ACHN (cell line): ENCODE measurements around the gene ARHGDIB.
A peak's percentile ranks its signal among the peaks of the same experiment; 100 is the strongest.

Experiments
- DNase-seq: peaks from one replicate; pipeline ENCODE4 v3.0.0-alpha.2; 2015
- in situ Hi-C: cut with HindIII; loops from 2 replicates; pipeline ENCODE4 v1.10.0; 2017; ENCODE audit warnings: low sequenced_read_pairs, low pct_ligation_motif_present, low pct_unique_long_range_greater_than_20kb

ARHGDIB gene

GRCh38 chr12:14910090-14910915 is 51.1 kb downstream of the ARHGDIB start:
- DNase-seq: no peak
- in situ Hi-C loops: no loop called here

- no peak for DNase-seq
- in situ Hi-C loops: no loop called here
These were observed 53.4 kb downstream of the ARHGDIB start for GRCh38 chr12:14907953-14908352.

- in situ Hi-C loops: no loop called here
- no peak for DNase-seq
These were observed 55.3 kb downstream of the ARHGDIB start for GRCh38 chr12:14906114-14906513.

DNA sequence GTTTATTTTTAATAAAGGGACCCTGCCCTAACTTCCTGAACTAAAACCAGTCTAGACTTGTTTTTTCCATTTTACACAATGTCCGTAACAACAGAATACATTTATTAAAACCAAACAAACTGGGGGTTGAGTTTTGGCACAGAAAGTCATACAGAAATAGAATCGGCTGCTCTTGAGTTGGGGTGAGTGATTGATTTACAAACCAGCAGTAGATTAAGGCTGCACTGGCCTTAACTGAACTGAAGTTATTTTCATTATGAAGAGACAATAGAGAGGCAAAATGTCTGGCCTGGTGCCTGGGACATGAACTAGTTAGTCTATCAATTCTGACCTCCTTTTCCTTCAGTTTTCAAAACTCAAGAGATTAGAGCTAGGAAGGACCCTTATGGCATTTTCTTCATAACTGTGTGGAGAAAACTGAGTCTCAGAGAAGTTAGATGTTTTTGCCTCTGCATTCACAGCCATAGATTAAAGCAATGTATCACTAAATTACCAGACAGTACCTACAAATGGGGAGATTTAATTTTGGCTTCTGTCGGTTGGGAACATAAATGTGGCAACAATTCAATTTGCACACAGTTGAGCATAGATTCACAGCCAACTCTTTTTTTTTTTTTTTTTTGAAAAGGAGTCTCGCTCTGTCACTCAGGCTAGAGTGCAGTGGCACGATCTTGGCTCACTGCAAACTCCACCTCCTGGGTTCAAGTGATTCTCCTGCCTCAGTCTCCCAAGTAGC is 56.0 kb downstream of the ARHGDIB start:
- in situ Hi-C loops: no loop called here
- no peak for DNase-seq

DNA sequence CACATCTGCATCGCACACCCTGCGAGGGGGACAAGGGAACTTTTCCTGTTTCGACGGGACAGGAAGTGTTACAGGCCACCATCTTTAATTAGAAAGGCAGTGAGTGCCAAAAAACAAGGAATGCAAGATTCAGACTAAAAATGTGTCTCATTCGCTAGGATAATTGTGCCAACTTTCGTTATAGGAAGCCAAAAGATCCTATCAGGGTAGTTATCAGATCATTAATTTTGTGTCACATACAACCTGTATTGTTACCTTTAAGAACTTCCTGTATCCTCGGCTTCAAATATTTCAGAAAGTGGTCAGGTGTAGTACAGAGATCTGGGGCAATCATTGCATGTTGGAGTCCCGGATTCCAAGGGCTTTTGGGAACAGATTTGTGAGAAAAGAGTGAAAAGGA is 56.5 kb downstream of the ARHGDIB start:
- in situ Hi-C loops: no loop called here
- no peak for DNase-seq

- in situ Hi-C loops: no loop called here
- DNase-seq: no peak
These were observed 57.9 kb downstream of the ARHGDIB start for GRCh38 chr12:14903386-14904098.

DNA sequence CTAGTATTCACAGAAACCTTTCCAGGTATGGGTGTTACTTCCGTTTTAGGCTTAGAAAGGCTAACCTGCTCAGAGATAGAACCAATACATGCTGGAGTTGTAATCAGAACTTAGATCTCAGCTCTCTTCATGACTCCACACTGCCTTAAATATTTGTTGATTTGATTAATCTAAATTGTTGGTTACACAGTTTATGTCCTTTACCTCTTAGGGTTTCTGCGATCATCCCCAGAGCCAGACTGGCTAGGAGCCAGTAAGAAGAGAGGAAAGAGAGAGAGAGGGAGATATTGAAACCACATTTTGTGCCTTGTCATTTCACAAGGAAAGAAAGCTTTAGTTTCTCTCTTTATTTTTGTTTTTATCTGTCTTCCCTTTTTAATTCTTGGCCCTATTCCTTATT is 58.9 kb downstream of the ARHGDIB start:
- in situ Hi-C loops: no loop called here
- no peak for DNase-seq

GRCh38 chr12:14901228-14901562 is 60.2 kb downstream of the ARHGDIB start:
- in situ Hi-C loops: no loop called here
- DNase-seq: no peak

- no peak for DNase-seq
- in situ Hi-C loops: no loop called here
These were observed 60.7 kb downstream of the ARHGDIB start for GRCh38 chr12:14900521-14901227.

- in situ Hi-C loops: no loop called here
These were observed 64.8 kb downstream of the ARHGDIB start for GRCh38 chr12:14896521-14897169.

DNA sequence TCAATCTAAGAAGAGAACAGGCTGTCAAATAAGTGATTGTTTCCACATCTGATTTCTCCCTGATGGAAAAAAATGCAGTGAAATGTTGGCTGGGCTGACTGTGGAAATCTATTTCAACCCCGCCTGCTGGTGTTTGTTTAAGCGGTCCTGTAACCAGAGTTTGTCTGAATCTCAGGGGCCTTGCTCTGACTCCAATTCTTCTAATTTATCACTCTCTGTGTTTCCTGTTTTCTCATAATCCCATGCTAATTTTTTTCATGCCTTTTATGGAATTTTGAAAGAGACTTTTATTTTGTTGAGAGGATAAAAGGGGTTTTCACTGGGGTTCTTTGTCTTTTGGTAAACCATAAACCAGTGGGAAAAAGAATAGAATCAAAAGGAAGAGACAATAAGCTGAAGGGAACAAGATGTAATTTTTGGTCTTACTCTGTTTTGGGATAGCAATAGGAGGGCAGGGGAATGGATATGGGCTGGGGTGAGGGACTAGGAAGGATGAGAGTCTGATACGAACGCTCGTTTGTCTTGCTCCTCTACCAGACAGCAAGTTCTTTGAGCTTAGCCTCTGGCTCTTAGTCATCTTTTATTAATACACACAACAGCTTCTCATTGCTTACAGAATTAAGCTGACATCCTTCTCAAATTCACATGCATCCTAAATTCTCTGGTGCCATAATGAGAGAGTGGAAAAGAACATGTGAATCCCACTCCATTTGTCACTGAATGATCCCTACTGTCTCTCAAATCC is 67.7 kb downstream of the ARHGDIB start:
- in situ Hi-C loops: no loop called here
- DNase-seq: no peak

More at GRCh38 chr12:14896521-14897169, 64.8 kb downstream of the ARHGDIB start:
- DNase-seq: no peak

DNA sequence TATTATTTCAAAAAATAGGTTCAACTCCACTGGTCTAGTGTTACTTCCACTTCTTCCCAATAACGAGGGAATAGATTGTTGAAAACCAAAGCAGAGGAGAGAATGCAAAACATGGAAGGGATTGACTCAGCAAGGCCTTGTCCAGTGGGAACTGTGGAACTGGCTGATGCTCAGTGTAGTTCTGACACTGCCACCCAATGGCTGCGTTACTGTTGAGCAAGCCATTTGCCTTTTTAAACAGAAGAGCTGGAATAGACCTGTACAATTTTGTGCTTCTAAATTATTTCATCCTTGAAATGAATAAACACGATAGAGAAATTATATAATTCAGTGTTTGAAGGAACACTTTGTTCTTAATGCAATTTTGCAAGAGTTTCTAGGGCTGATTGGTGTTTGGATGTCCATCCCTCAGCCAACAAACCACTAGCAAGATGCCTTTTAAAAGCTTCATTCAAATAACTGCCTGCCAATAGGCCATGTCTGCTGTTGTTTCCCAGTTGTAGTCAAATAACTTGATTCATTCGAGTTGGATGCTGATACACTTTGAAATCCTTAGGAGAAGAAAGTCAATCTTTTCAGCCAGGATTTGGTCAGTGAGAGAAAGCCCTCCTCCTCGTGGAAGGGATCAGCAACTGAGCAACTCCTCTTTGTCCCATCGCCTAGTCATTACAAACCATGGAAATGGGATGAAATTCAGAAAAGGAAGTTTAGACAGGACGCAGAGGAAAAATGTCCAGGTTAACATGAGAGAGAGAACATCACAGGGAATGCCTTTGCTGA is 68.5 kb downstream of the ARHGDIB start:
- in situ Hi-C loops: no loop called here
- DNase-seq: peak; percentile 48
